ENCODE measurements around the gene REG4.

The REG4 gene

GRCh38 chr1:119783354-119784185 is 27.7 kb downstream of the REG4 start:
- no peak for TF ChIP-seq CTCF (conservative IDR thresholded peaks at IDR 0.05; ENCODE audit: control insufficient read depth, insufficient read depth, low read depth, low read length)
- H3K4me3 ChIP-seq (ENCODE audit: control insufficient read depth, low read depth, low read length) = no peak overlapping the region
- peak; percentile 60 for DNase-seq (ENCODE audit: low read depth)

GRCh38 chr1:119782631-119783325 is 28.5 kb downstream of the REG4 start:
- no peak for DNase-seq (ENCODE audit: low read depth)
- TF ChIP-seq CTCF (conservative IDR thresholded peaks at IDR 0.05; ENCODE audit: control insufficient read depth, insufficient read depth, low read depth, low read length) = no peak
- no peak overlapping the region for H3K4me3 ChIP-seq (ENCODE audit: control insufficient read depth, low read depth, low read length)

- TF ChIP-seq CTCF (conservative IDR thresholded peaks at IDR 0.05; ENCODE audit: control insufficient read depth, insufficient read depth, low read depth, low read length) = no peak
- no peak for DNase-seq (ENCODE audit: low read depth)
- H3K4me3 ChIP-seq (ENCODE audit: control insufficient read depth, low read depth, low read length) = no peak overlapping the region
These were observed 29.6 kb downstream of the REG4 start for GRCh38 chr1:119781434-119782210.

GRCh38 chr1:119779869-119780356 is 31.3 kb downstream of the REG4 start:
- H3K4me3 ChIP-seq (ENCODE audit: control insufficient read depth, low read depth, low read length) = no peak overlapping the region
- TF ChIP-seq CTCF (conservative IDR thresholded peaks at IDR 0.05; ENCODE audit: control insufficient read depth, insufficient read depth, low read depth, low read length) = no peak
- DNase-seq (ENCODE audit: low read depth) = peak; percentile 67

GRCh38 chr1:119778886-119779560 is 32.2 kb downstream of the REG4 start:
- no peak for TF ChIP-seq CTCF (conservative IDR thresholded peaks at IDR 0.05; ENCODE audit: control insufficient read depth, insufficient read depth, low read depth, low read length)
- DNase-seq (ENCODE audit: low read depth) = no peak
- no peak overlapping the region for H3K4me3 ChIP-seq (ENCODE audit: control insufficient read depth, low read depth, low read length)

GRCh38 chr1:119778359-119778758 is 32.9 kb downstream of the REG4 start:
- TF ChIP-seq CTCF (conservative IDR thresholded peaks at IDR 0.05; ENCODE audit: control insufficient read depth, insufficient read depth, low read depth, low read length) = no peak
- no peak overlapping the region for H3K4me3 ChIP-seq (ENCODE audit: control insufficient read depth, low read depth, low read length)
- DNase-seq (ENCODE audit: low read depth) = no peak

All from fibroblast of mammary gland (primary cell).